OCI-LY7 (cell line): Measurements from ENCODE around the gene MED10. TPM values are rescaled to one million over a fixed set of nuclear protein-coding genes. Genes with fewer than 3 reads are reported as not detected.

ENCODE experiments used
- BruUV-seq: library from RNA; stranded (reverse); fragments of 400-500 nt; replicated peaks from 2 replicates; lab custom pipeline; 2021; lab: Mats Ljungman, UMichigan
- CTCF ChIA-PET: fragments of 300-600 bp; sonication (Branson Sonifier 250); formaldehyde crosslinking; loops from one replicate; lab custom pipeline; 2022; ENCODE audit warnings: antibody characterized with exemption; ENCODE audit not compliant: unreplicated experiment; lab: Charles Lee
- POLR2A ChIA-PET: fragments of 300-600 bp; sonication (Branson Sonifier 250); formaldehyde crosslinking; loops from one replicate; lab custom pipeline; 2022; ENCODE audit warnings: antibody characterized with exemption; lab: Charles Lee
- DNase-seq: peaks from one replicate; pipeline ENCODE4 v3.0.0-alpha.2; 2015; ENCODE audit warnings: low spot score
- H2AFZ ChIP-seq: fragments of 200-600 bp; sonication (generic), shearing (Covaris generic); 2 replicates; pipeline ENCODE4 v1.6.1; 2014; ENCODE audit warnings: mild to moderate bottlenecking, antibody characterized with exemption, low read length, moderate library complexity
- H3K27ac ChIP-seq: fragments of 200-600 bp; sonication (generic); 2 replicates; pipeline ENCODE4 v1.5.1; 2014; ENCODE audit warnings: mixed run types, low read depth, mild to moderate bottlenecking, moderate library complexity, low read length, inconsistent platforms; ENCODE audit not compliant: poor library complexity, severe bottlenecking
- H3K36me3 ChIP-seq: fragments of 200-600 bp; sonication (generic); 2 replicates; pipeline ENCODE4 v1.6.1; 2014; ENCODE audit warnings: mild to moderate bottlenecking, antibody characterized with exemption, low read length, moderate library complexity, mixed read lengths; ENCODE audit not compliant: insufficient read depth
- H3K4me1 ChIP-seq: fragments of 200-600 bp; sonication (generic); 2 replicates; pipeline ENCODE4 v1.5.1; 2014; ENCODE audit warnings: mild to moderate bottlenecking, low read length; ENCODE audit not compliant: insufficient read depth, poor library complexity, severe bottlenecking
- H3K4me2 ChIP-seq: fragments of 200-600 bp; sonication (generic); 2 replicates; pipeline ENCODE4 v1.6.1; 2014; ENCODE audit warnings: mild to moderate bottlenecking, low read length
- H3K4me3 ChIP-seq: fragments of 200-600 bp; sonication (generic); 2 replicates; pipeline ENCODE4 v1.5.1; 2014; ENCODE audit warnings: mild to moderate bottlenecking, low read depth, low read length; ENCODE audit not compliant: poor library complexity, severe bottlenecking
- H3K79me2 ChIP-seq: fragments of 200-600 bp; sonication (generic); 2 replicates; pipeline ENCODE4 v1.6.1; 2016; ENCODE audit warnings: low read depth, mild to moderate bottlenecking, low read length, moderate library complexity, mixed read lengths; ENCODE audit not compliant: insufficient read depth
- H3K9me2 ChIP-seq: fragments of 200-600 bp; sonication (generic); 2 replicates; pipeline ENCODE4 v1.6.1; 2016; ENCODE audit warnings: mild to moderate bottlenecking, low read length, mixed read lengths; ENCODE audit not compliant: insufficient read depth
- H3K9me3 ChIP-seq: fragments of 200-600 bp; sonication (generic); 2 replicates; pipeline ENCODE4 v1.6.1; 2014; ENCODE audit warnings: mild to moderate bottlenecking, mixed run types, low read length, mixed read lengths
- H4K20me1 ChIP-seq: fragments of 200-600 bp; sonication (generic); 2 replicates; pipeline ENCODE4 v1.6.1; 2014; ENCODE audit warnings: mild to moderate bottlenecking, antibody characterized with exemption, low read length, moderate library complexity, mixed read lengths; ENCODE audit not compliant: insufficient read depth
- CTCF ChIP-seq: fragments of 200-600 bp; sonication (generic); conservative IDR thresholded peaks from 2 replicates; pipeline ENCODE4 v1.5.1; 2014; ENCODE audit warnings: mild to moderate bottlenecking, antibody characterized with exemption, low read length, moderate library complexity, mixed read lengths
- EZH2phosphoT487 ChIP-seq: fragments of 200-600 bp; sonication (generic); IDR thresholded peaks from 2 replicates; pipeline ENCODE4 v1.6.1; 2018; ENCODE audit warnings: low read depth, borderline replicate concordance, mild to moderate bottlenecking, mixed run types, antibody characterized with exemption, low read length, moderate library complexity, mixed read lengths
- intact Hi-C: fragments of 100-400 bp; cut with micrococcal nuclease; formaldehyde crosslinking; loops from one replicate; pipeline ENCODE4 v1.10.0; 2022; ENCODE audit not compliant: unreplicated experiment
- total RNA-seq, 2 experiments: library from RNA; depleted of rRNA in 1 of 2; stranded (reverse); fragments of >200 nt in 1 of 2; shearing (Covaris generic) in 1 of 2; gene quantifications; 2 replicates each; pipeline ENCODE4 v1.2.3, GENCODE V29; 2014 to 2022

The MED10 gene
- total RNA-seq, 2 experiments from 2014 or later = 16.2 to 47.3 TPM

GRCh38 chr5:6353602-6354302 is 24.6 kb downstream of the MED10 start:
- DNase-seq = no peak
- Histone ChIP-seq H3K9me2 (no peaks in the 10 kb centered on the region), H4K20me1 (no peaks in the 10 kb centered on the region), H3K4me1 (no peaks in the 10 kb centered on the region), H3K4me2 (no peak overlapping the region), H3K36me3 (no peaks in the 10 kb centered on the region), H3K79me2 (no peaks in the 10 kb centered on the region), H2AFZ (no peak overlapping the region), H3K27ac (no peak overlapping the region), H3K9me3 (no peaks in the 10 kb centered on the region), H3K4me3 (no peak overlapping the region)
- no peak for TF ChIP-seq CTCF
- TF ChIP-seq EZH2phosphoT487 = no peak
- ChIA-PET POLR2A (no interaction called here), CTCF (no interaction called here)
- intact Hi-C loops = no loop called here
- no TSS peak for BruUV-seq

GRCh38 chr5:6350277-6351090 is 27.9 kb downstream of the MED10 start:
- POLR2A ChIA-PET = interaction anchor here (0.7 kb wide), 1 partner anchor 20 kb away, joined by 5 read pairs; no protein-coding TSS in a partner anchor
- Histone ChIP-seq H3K9me3 (no peaks in the 10 kb centered on the region), H3K4me1 (no peaks in the 10 kb centered on the region), H3K4me3 (no peak overlapping the region), H3K9me2 (no peaks in the 10 kb centered on the region), H3K79me2 (no peaks in the 10 kb centered on the region), H4K20me1 (no peaks in the 10 kb centered on the region), H3K4me2 (no peak overlapping the region), H3K36me3 (no peaks in the 10 kb centered on the region), H2AFZ (no peak overlapping the region), H3K27ac (no peak overlapping the region)
- no peak for TF ChIP-seq CTCF
- TF ChIP-seq EZH2phosphoT487 = no peak
- no peak for DNase-seq
- no TSS peak for BruUV-seq
- CTCF ChIA-PET = no interaction called here
- intact Hi-C loops = no loop called here

DNA sequence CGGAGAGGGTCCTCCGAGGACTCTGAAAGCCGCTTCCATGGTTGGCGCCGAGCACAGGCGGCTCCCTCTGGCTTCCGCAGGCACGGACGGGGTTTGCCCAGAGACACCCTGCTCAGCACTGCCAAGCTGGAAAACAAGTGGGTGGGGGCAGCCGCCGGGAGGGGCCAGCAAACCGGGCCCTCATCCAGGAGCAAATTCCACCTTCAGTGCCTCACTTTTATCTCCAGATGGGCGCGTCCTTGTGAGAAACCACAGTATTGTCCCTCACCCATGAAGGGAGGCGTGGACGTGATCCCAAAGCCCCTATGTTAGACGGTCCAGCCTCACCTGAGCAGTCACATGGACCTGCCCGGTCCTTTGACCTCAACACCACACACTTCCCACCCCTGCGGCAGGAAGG is 29.0 kb downstream of the MED10 start:
- no peak overlapping the region for H3K4me3 ChIP-seq
- H3K9me3 ChIP-seq = no peaks in the 10 kb centered on the region
- H3K27ac ChIP-seq = no peak overlapping the region
- no TSS peak for BruUV-seq
- H3K9me2 ChIP-seq = no peaks in the 10 kb centered on the region
- H3K79me2 ChIP-seq = no peaks in the 10 kb centered on the region
- H3K36me3 ChIP-seq = no peaks in the 10 kb centered on the region
- H2AFZ ChIP-seq = no peak overlapping the region
- TF ChIP-seq EZH2phosphoT487 (no peak), CTCF (no peak)
- no peaks in the 10 kb centered on the region for H3K4me1 ChIP-seq
- intact Hi-C loops = no loop called here
- ChIA-PET POLR2A (no interaction called here), CTCF (no interaction called here)
- no peak for DNase-seq
- no peak overlapping the region for H3K4me2 ChIP-seq
- H4K20me1 ChIP-seq = no peaks in the 10 kb centered on the region
